C4-2B (cell line): ENCODE results near the gene MAP3K7.

Source experiments
- H3K27ac ChIP-seq: fragments of 450-650 bp; 2 replicates; pipeline ENCODE4 v1.5.1; 2017
- ZFX ChIP-seq: fragments of 450-650 bp; IDR thresholded peaks from 2 replicates; pipeline ENCODE4 v1.6.1; 2017
- TF ChIP-seq, protein P1 (sequence below): fragments of 450-650 bp; conservative IDR thresholded peaks from 2 replicates; pipeline ENCODE4 v1.5.1; 2017; ENCODE audit warnings: mild to moderate bottlenecking

The MAP3K7 gene

DNA sequence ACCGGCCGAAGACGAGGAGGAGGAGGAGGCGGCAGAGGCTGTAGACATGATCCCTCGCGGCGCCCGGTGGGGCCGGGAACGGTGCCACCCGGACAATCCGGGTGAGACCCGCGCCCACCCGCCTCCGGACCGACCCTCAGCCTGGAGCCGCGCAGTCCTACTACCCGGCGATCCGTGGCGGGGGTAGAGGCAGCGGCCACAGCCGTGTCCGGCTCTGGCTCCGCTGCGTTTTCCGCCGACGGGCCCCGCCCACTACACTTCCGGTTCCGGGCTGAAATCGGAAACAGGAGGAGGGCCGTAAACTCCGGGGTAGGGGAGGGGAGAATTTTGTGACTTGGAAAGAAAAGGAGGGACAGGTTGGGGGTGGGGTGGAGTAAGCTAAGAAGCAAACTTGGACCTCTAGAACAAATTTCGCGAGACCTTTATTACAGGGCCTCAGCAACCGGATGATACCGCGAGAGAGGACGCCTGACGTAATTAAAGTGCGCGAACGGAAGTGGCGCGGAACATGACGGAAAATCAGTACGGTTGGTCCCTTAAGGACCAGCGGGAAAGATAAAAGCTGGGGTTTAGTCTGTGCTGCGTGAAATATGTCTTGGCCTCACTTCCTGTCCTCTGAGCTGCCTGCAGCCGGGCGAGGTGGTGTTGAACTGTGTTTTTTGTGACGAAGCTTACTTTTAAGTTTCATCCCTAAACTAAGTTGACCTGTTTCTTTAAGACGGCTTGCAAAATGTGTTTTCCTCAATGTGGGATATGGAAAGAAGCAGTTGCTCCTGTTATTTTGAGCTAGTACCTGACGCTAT lies at the start of gene MAP3K7:
TSS of gene MAP3K7 (minus strand) at position 237 of the 803 bp plus-strand sequence. CDS start at position 48, 189 bp downstream.
- TF ChIP-seq, protein P1, sequence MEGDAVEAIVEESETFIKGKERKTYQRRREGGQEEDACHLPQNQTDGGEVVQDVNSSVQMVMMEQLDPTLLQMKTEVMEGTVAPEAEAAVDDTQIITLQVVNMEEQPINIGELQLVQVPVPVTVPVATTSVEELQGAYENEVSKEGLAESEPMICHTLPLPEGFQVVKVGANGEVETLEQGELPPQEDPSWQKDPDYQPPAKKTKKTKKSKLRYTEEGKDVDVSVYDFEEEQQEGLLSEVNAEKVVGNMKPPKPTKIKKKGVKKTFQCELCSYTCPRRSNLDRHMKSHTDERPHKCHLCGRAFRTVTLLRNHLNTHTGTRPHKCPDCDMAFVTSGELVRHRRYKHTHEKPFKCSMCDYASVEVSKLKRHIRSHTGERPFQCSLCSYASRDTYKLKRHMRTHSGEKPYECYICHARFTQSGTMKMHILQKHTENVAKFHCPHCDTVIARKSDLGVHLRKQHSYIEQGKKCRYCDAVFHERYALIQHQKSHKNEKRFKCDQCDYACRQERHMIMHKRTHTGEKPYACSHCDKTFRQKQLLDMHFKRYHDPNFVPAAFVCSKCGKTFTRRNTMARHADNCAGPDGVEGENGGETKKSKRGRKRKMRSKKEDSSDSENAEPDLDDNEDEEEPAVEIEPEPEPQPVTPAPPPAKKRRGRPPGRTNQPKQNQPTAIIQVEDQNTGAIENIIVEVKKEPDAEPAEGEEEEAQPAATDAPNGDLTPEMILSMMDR: no peak
- no peak for TF ChIP-seq ZFX
- H3K27ac ChIP-seq: peak within 1 kb of the TSS; percentile 83

DNA sequence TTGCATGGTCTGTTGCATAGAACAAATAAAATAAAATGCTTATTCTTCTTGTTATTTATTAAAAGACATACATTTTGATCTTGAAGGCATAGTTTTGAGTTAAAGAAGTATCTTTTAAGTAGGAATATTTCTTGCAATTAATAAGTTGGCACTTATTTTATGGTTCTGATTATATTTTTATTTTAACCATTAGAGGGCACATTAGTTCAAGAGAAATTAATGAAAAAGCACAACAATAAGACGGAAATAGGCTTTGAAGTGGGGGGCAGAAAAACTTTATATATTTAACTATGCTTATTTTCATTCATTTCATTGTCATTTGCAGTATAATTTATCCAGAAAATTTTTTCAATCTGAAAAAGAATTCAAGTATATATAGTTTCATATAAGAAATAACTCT lies 44.2 kb upstream of the MAP3K7 start:
- TF ChIP-seq, protein P1: peak; percentile 19; the same call in 1 of the 2 replicates
- no peak for TF ChIP-seq ZFX
- no peak overlapping the region for H3K27ac ChIP-seq

DNA sequence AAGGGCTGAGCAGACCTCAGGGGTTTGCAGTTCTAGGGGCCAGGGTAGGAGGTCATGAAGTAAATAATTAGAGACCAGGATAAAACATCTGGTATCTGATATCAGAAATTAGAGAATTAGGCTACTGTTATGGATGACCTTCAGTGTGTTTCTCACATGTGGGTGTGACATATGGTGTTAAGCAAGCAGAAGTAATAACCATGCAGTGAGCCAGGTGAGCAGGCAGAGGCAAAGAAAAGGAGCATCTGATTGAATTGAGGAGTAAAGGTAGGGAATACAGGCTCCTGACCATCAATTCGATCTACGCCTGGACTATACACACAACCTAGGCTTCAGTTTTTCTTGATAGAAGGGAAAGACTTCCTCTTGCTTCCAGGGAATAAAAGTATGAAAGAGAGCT lies 34.7 kb upstream of the MAP3K7 start:
- H3K27ac ChIP-seq: no peak overlapping the region
- TF ChIP-seq ZFX: no peak
- TF ChIP-seq, protein P1: no peak

DNA sequence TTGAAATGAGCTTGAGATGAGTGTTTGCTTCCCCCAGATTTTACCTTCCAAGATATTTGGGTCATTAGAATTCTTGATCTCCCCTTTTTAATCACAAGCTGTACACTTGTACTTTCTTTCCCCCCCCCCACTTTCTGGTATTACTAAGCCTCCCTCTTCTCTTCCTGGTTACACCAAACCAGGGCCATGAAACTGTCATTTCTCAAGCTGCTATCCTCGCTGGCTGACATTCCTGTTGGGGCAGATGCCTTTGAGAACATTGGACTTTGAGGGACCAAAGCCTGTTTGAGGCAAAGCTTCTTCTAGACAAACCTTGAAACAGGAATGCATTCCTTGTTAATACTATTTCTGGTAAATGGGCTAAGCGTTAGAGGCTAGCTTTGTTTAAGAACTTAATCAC lies 32.3 kb upstream of the MAP3K7 start:
- H3K27ac ChIP-seq: no peak overlapping the region
- TF ChIP-seq, protein P1: no peak
- TF ChIP-seq ZFX: no peak

DNA sequence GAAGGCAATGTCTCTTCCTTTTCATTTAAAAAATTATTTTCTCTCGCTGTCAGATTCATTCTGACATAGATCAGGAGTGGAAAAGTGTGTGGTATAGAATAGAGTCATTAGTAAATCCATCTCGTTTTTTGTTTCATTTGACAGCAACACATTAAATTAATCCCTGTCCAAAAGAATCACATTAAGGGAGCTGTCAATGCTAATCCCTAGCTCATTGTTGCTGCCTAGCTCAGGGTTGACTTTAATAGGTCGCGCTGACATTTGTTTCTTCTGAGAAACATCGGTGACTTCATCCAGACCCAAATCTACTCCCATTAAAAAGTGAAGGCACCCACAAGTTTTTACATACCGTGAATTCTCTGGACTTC lies 25.4 kb upstream of the MAP3K7 start:
- no peak overlapping the region for H3K27ac ChIP-seq
- no peak for TF ChIP-seq ZFX
- TF ChIP-seq, protein P1: no peak

DNA sequence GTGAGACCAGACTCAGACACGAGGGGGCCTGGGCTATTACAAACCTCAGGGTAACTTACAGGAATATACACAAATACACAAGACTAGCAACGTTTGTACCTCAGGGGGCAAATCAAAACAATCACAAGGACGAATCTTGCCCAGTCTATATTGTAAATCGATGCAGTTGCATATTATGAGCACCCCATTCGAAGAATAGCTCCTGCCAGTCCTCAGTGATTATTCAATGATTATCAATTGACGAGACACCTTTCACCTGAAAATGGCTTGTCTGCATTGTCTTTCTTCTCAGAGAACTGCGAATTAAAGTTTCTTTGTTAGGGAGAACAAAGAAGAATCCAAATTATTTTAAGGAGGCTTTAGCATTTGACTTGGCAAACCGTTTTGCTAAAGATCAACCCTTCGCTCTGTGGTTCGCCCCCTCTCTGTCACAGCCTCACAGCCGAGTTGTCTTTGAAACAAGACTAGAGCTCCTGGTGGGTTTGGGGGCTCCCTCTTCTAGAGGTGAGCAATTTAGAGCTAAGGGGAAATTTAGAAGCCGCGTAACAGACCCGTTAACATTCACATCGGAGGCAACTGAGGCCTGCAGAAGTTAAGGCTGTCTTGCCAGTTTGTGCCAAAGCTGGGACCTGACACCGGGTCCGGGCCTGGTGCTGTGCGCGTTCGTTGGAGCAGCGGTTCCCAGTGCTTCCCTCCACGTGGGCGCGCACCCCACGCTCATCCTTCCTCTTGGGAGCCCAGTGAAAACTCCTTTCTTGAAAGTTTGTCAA lies 24.9 kb upstream of the MAP3K7 start:
- H3K27ac ChIP-seq: no peak overlapping the region
- no peak for TF ChIP-seq ZFX
- TF ChIP-seq, protein P1: no peak
